B cell (primary cell): ENCODE measurements around the gene GLIS2. TPM values are rescaled to one million over a fixed set of nuclear protein-coding genes. Genes with fewer than 3 reads are reported as not detected.

Experiments used
- ATAC-seq: fragments of 200-7000 bp; cut with Tn5 transposase; one replicate; pipeline ENCODE4 v1.10.0; 2021; ENCODE audit warnings: low read depth, mild to moderate bottlenecking, moderate number of reproducible peaks, moderate library complexity
- CTCF ChIA-PET: fragments of 350-600 bp; sonication (Branson Sonifier 250); formaldehyde crosslinking; loops from one replicate; lab custom pipeline; 2021; ENCODE audit warnings: antibody characterized with exemption, inconsistent platforms; lab: Charles Lee
- POLR2A ChIA-PET: fragments of 350-600 bp; sonication (Branson Sonifier 250); formaldehyde crosslinking; loops from one replicate; lab custom pipeline; 2021; ENCODE audit warnings: antibody characterized with exemption; lab: Charles Lee
- DNase-seq: peaks from one replicate; pipeline ENCODE4 v3.0.0; 2013
- H2AFZ ChIP-seq: 2 replicates; pipeline ENCODE4 v1.6.1; 2012; ENCODE audit warnings: mild to moderate bottlenecking, low read depth, low read length; ENCODE audit not compliant: insufficient read depth, poor library complexity, severe bottlenecking
- H3K27ac ChIP-seq, 2 donors: 1 replicate in 1 of 2; 2 replicates in 1 of 2; pipeline ENCODE4 v1.5.1; 2012 to 2013; ENCODE audit warnings: low read length in 2 of 2, mild to moderate bottlenecking in 2 of 2, moderate library complexity in 1 of 2
- H3K27me3 ChIP-seq, 4 experiments: fragments of 200-600 bp in 1 of 4; sonication (generic) in 1 of 4; replicated peaks in 1 of 4; 1 replicate in 2 of 4; 2 replicates in 2 of 4; pipeline versions ENCODE4 v1.6.1 to v1.7.0; 2013 to 2016; ENCODE audit warnings: low read length in 3 of 4, mild to moderate bottlenecking in 2 of 4, mixed read lengths in 1 of 4, moderate library complexity in 1 of 4; ENCODE audit not compliant: insufficient read depth in 4 of 4, control insufficient read depth in 3 of 4; ENCODE audit errors: control extremely low read depth in 1 of 4
- H3K36me3 ChIP-seq, 2 experiments: replicated peaks in 1 of 2; 1 replicate in 1 of 2; 2 replicates in 1 of 2; pipeline versions ENCODE4 v1.6.1 to v1.7.1; 2013; ENCODE audit warnings: low read length in 1 of 2; ENCODE audit not compliant: insufficient read depth in 2 of 2, control insufficient read depth in 1 of 2; ENCODE audit errors: control extremely low read depth in 1 of 2, extremely low read depth in 1 of 2
- H3K4me1 ChIP-seq, 2 donors: fragments of 200-600 bp in 1 of 2; sonication (generic) in 1 of 2; 1 replicate in 1 of 2; 2 replicates in 1 of 2; pipeline versions ENCODE4 v1.5.1 to v1.6.1; 2013 to 2017; ENCODE audit warnings: low read length in 2 of 2; ENCODE audit not compliant: control insufficient read depth in 2 of 2, insufficient read depth in 2 of 2
- H3K4me2 ChIP-seq: replicated peaks from 2 replicates; pipeline ENCODE3; 2012; ENCODE audit warnings: mild to moderate bottlenecking, low read depth, low read length; ENCODE audit not compliant: poor library complexity, severe bottlenecking
- H3K4me3 ChIP-seq, 5 experiments: fragments of 200-600 bp in 1 of 5; sonication (generic) in 1 of 5; 1 replicate in 3 of 5; 2 replicates in 2 of 5; pipeline versions ENCODE4 v1.5.1 to v1.7.0; 2011 to 2016; ENCODE audit warnings: low read length in 4 of 5, mild to moderate bottlenecking in 4 of 5, low read depth in 2 of 5, control low read depth in 1 of 5, moderate library complexity in 1 of 5; ENCODE audit not compliant: insufficient read depth in 1 of 5; ENCODE audit errors: control extremely low read depth in 1 of 5, extremely low read depth in 1 of 5
- H3K79me2 ChIP-seq: fragments of 200-600 bp; sonication (generic); one replicate; pipeline ENCODE4 v1.6.0; 2016; ENCODE audit warnings: low read length; ENCODE audit not compliant: control insufficient read depth, insufficient read depth
- H3K9ac ChIP-seq: fragments of 200-600 bp; sonication (generic); 2 replicates; pipeline ENCODE4 v1.6.1; 2017; ENCODE audit warnings: mild to moderate bottlenecking, low read length, moderate library complexity
- H3K9me3 ChIP-seq, 3 donors: one replicate each; pipeline versions ENCODE4 v1.6.1 to v1.7.1; 2013; ENCODE audit warnings: low read length in 2 of 3; ENCODE audit not compliant: control insufficient read depth in 2 of 3, insufficient read depth in 1 of 3; ENCODE audit errors: control extremely low read depth in 1 of 3
- H4K20me1 ChIP-seq: 2 replicates; pipeline ENCODE4 v1.6.0; 2012; ENCODE audit warnings: mild to moderate bottlenecking, low read length; ENCODE audit not compliant: insufficient read depth, control insufficient read depth, poor library complexity, severe bottlenecking
- H3K27ac Mint-ChIP-seq: one replicate; pipeline ENCODE4 v1.8.0; 2021; ENCODE audit warnings: mixed read lengths
- H3K27me3 Mint-ChIP-seq: one replicate; pipeline ENCODE4 v1.8.0; 2021; ENCODE audit warnings: mixed read lengths
- H3K4me1 Mint-ChIP-seq: one replicate; pipeline ENCODE4 v1.8.0; 2021; ENCODE audit warnings: mixed read lengths
- H3K4me3 Mint-ChIP-seq: one replicate; pipeline ENCODE4 v1.8.0; 2021; ENCODE audit warnings: mixed read lengths
- H3K9me3 Mint-ChIP-seq: one replicate; pipeline ENCODE4 v1.8.0; 2022; ENCODE audit warnings: mixed read lengths; ENCODE audit not compliant: insufficient read depth
- CTCF ChIP-seq: fragments of 200-600 bp; IDR thresholded peaks from one replicate; pipeline ENCODE4 v1.8.0; 2022; ENCODE audit warnings: antibody characterized with exemption, mild to moderate bottlenecking
- EZH2 ChIP-seq: IDR thresholded peaks from 2 replicates; pipeline ENCODE4 v1.6.1; 2012; ENCODE audit warnings: borderline replicate concordance, low read depth, mild to moderate bottlenecking, moderate library complexity, low read length; ENCODE audit not compliant: insufficient read depth, poor library complexity, severe bottlenecking
- WGBS: methylation state at CpG from one replicate; pipeline ENCODE4 v1.1.5; 2013; ENCODE audit warnings: missing lambda C conversion rate; ENCODE audit not compliant: insufficient coverage; 5-methylcytosine and 5-hydroxymethylcytosine counted together
- intact Hi-C: fragments of 100-400 bp; cut with micrococcal nuclease; formaldehyde crosslinking; loops from one replicate; pipeline ENCODE4 v1.10.0; 2022
- polyA plus RNA-seq: library from polyadenylated mRNA; depleted of rRNA; stranded (reverse); fragments of >200 nt; gene quantifications from 2 replicates; pipeline ENCODE4 v1.2.3, GENCODE V29; 2012
- total RNA-seq, 2 donors: library from RNA; stranded (reverse); fragments of 120-200 nt in 1 of 2; gene quantifications; 1 replicate in 1 of 2; 2 replicates in 1 of 2; pipeline versions ENCODE4 v1.2.3 to v1.2.4, GENCODE V29; 2013 to 2022

GLIS2 gene
- total and polyA plus RNA-seq, 2 donors (not counting 1 experiment from before 2014, with no cell fraction given) = not detected

- H3K4me2 ChIP-seq = no peak overlapping the region
- H3K27me3 ChIP-seq = no peaks in the 10 kb centered on the region
- 98% methylated on average over 22 of the region's 28 CpGs for WGBS
- H3K4me3 Mint-ChIP-seq = no peak overlapping the region
- no peaks in the 10 kb centered on the region for H3K9me3 Mint-ChIP-seq
- H3K79me2 ChIP-seq = no peaks in the 10 kb centered on the region
- H3K4me1 ChIP-seq = peaks cover 6 to 41% of the 10 kb centered on the region in 2 donors
- H4K20me1 ChIP-seq = peaks cover 49% of the 10 kb centered on the region
- no peak overlapping the region for H3K9ac ChIP-seq
- intact Hi-C loops = no loop called here
- H3K9me3 ChIP-seq = peaks cover 0 to 3% (median 0%) of the 10 kb centered on the region in 3 donors
- peaks cover 1 to 78% of the 10 kb centered on the region in 2 experiments for H3K36me3 ChIP-seq
- H3K27ac Mint-ChIP-seq = no peak overlapping the region
- DNase-seq (no peak), ATAC-seq (no peak)
- H3K4me3 ChIP-seq = no peak overlapping the region
- ChIA-PET POLR2A (interaction anchor here (1.1 kb wide), 1 partner anchor 41 kb away, joined by 3 read pairs; no protein-coding TSS in a partner anchor), CTCF (interaction anchor here (1.2 to 5.6 kb wide), 3 partner anchors 9 to 41 kb away, joined by 3 to 112 read pairs (median 3); no protein-coding TSS in a partner anchor)
- H2AFZ ChIP-seq = no peak overlapping the region
- H3K27ac ChIP-seq = no peak overlapping the region
- H3K27me3 Mint-ChIP-seq = no peaks in the 10 kb centered on the region
- H3K4me1 Mint-ChIP-seq = peaks cover 21% of the 10 kb centered on the region
- no peak for TF ChIP-seq EZH2
Measured at GRCh38 chr16:4361033-4361943, 45.4 kb downstream of the GLIS2 start.

- Histone ChIP-seq H3K27ac (no peak overlapping the region), H3K36me3 (peaks cover 1 to 80% of the 10 kb centered on the region in 2 experiments), H4K20me1 (peaks cover 56% of the 10 kb centered on the region), H3K4me3 (no peak overlapping the region), H3K4me1 (peaks cover 6 to 42% of the 10 kb centered on the region in 2 donors), H3K4me2 (no peak overlapping the region), H3K79me2 (peaks cover 3% of the 10 kb centered on the region), H3K27me3 (no peaks in the 10 kb centered on the region), H2AFZ (no peak overlapping the region), H3K9ac (no peak overlapping the region), H3K9me3 (peaks cover 0 to 3% (median 0%) of the 10 kb centered on the region in 3 donors)
- Mint-ChIP-seq H3K4me1 (peaks cover 21% of the 10 kb centered on the region), H3K27me3 (no peaks in the 10 kb centered on the region), H3K4me3 (no peak overlapping the region), H3K27ac (no peak overlapping the region), H3K9me3 (no peaks in the 10 kb centered on the region)
- WGBS = 92% methylated on average over 9 of the region's 12 CpGs
- no peak for TF ChIP-seq EZH2
- no peak for TF ChIP-seq CTCF
- DNase-seq (no peak), ATAC-seq (no peak)
- POLR2A ChIA-PET = interaction anchor here (1.1 kb wide), 1 partner anchor 41 kb away, joined by 3 read pairs; no protein-coding TSS in a partner anchor
- CTCF ChIA-PET = interaction anchor here (1.2 to 5.6 kb wide), 3 partner anchors 10 to 41 kb away, joined by 3 to 112 read pairs (median 3); no protein-coding TSS in a partner anchor
- intact Hi-C loops = no loop called here
Measured at GRCh38 chr16:4361944-4362311, 46.1 kb downstream of the GLIS2 start.
